ENCODE results near the gene NRIP1.

The NRIP1 gene

DNA sequence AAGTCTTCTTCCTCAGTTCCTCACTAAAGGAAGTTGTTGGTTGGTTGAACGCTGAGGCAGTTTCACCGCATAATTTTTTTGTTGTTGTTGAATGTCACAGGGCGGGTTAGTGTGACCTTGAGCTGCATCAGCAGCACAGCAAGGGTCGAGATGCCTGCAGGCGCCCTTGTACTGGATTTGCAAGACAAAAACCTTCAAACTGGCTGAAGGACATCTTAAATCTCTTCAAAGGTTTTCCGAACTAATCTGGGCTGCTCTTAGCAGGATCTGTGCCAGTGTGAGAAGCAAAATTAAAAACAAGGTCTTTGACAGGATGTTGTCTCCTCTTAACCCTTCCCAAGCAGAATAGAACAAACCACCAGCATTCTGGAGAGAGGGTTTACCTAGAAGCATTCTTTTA, 59.4 kb downstream of the NRIP1 start:
- no peak for DNase-seq

DNA sequence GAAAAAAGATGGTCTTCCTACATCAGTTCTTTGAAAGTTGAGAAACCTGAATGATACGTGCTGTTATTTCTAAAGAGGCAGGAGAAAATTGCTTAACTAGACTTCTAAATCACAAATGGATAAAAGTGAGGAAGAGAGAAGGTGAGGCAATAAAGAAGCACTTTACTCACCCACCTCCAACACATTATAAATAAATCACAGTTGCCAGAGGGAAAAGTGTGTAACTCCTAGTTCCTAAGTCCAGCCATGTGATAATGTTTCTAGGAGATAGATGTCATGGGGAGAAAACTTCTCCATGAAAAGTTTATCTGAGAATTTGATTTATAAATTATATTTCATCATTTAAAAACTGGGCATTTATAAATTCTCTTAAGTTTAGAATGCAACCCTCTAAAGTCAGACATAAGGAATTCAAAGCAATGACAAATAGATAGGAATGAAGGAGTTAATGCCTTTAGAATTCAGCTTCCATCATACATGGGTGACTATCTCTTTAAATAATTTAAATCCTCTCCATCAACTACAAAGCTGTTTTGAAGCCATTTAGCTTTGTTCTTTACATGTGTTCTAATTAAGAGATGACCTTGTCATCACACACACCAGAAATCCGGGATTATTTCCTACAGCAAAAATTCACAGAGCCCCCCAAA, 60.0 kb downstream of the NRIP1 start:
- no peak for DNase-seq

GRCh38 chr21:15003463-15004135, 61.2 kb downstream of the NRIP1 start:
- DNase-seq, result no peak

- peak; percentile 21 for DNase-seq
Observed at GRCh38 chr21:15001857-15002606, 62.8 kb downstream of the NRIP1 start.

DNA sequence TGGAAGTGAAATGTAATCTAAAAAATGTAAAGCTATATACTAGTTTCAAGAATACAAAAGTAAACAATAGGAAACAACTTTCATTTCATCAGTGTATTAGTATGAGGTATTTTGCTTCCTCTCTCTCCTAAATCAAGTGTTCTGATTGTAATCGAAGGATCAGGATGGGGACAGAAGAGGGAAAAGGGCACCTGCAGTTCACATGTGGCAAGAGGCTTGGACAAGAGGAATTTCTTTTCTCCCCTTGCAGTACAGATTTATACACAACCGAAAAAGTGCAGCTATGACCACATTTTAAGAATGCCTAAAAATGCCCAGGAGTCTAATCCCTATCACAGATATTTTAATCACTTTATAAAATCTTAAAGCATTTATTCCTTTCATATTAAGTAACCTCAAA, 63.7 kb downstream of the NRIP1 start:
- no peak for DNase-seq

- DNase-seq, result no peak
Observed at GRCh38 chr21:15000081-15000480, 64.7 kb downstream of the NRIP1 start.

DNA sequence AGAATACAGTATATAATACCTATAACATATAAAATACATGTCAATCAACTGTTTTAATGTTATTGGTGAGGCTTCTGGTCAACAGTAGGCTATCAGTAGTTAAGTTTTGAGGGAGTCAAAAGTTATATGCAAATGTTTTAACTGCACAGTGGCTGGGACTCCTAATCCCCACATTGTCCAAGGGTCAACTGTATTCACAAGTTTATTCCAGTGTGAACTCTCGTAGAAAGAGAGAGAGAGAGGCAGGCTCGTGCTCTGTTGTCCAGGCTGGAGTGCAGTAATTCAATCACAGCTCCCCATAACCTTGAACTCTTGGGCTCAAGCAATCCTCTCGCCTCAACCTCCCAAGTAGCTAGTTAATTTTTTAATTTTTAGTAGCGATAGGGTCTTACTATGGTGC, 66.0 kb downstream of the NRIP1 start:
- no peak for DNase-seq

DNA sequence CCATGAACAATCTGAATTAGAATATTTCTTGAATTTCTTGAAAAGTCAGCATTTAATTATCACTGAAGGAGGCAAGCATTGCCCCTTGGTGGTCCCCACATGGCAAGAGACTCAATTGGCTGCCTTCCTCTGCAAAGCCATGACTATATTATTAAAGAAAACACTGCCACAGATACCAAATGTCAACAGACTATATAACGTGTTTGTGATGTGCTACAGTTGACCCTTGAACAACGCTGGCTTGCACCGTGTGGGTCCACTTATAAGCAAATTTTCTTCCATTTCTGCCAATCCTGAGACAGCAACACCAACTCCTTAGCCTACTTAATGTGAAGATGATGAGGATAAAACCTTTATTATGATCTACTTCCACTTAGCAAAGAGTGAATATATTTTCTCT, 66.5 kb downstream of the NRIP1 start:
- no peak for DNase-seq

DNA sequence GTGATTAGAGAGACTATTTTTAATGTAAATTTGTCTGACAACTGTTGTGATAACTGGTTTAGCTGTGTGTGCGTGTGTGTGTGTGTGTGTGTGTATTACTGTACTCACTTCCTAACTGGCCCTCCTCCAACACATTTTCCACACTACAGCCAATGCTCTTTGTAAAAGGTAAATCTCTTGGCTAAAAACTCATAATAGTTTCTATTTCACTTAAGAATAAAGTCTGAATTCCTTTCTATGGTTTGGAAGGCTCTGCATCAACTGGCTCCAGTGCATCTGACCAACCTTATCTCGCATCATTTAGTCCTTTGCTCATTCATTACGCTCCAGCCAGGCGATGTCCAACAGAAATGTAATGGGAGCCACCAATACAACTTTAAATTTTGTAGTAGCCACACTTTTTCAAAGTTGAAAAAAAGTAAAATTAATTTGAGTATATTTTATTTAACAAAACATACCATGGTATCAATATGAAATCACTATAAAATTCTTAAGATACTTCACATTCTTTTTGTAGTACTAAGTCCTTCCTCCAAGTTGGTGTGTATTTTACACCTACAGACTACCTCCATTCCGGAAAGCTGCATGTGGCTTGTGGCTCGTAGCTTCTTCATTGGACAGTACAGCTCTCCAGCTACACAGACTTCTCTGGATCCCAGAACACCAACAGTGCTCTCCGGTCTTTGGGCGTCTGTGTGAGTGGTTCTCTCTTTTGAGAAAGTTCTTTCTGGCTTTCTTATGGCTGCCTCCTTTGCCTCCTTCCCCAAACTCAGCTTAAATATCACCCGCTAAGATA, 68.9 kb downstream of the NRIP1 start:
- no peak for DNase-seq

GRCh38 chr21:14995226-14995625, 69.6 kb downstream of the NRIP1 start:
- DNase-seq, result no peak

DNA sequence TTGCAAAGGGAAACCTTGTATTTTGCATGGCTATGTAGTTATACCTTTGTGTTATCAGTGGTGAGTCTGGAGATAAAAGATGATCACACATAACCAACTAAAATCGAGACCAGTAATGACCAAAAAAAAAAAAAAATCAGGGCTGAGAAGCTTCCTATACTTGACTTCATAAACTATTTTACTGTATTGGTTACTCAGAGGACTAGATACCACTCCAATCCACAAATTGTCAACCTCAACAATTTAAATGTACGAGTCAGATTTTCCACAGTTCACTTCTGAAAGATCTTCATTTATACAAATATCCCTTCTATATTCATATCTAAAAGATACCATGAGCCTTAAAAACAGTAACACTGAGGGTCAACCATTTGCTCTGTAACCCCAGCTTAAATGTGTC, 71.7 kb downstream of the NRIP1 start:
- no peak for DNase-seq

DNA sequence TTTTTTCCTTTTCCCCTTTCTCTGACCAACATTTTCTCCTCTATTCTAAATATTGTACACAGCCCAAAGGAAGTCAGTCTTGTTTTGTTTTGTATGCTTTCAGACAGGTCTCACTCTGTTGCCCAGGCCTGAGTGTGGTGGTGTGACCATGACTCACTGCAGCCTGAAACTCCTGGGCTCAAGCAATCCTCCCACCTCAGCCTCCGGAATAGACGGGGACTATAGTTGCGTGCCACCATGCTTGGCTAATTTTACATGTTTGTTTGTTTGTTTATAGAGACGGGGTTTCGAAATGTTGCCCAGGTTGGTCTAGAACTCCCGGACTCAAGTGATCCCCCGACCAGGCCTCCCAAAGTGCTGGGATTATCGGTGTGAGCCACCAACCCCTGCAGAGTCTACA, 72.8 kb downstream of the NRIP1 start:
- no peak for DNase-seq

DNA sequence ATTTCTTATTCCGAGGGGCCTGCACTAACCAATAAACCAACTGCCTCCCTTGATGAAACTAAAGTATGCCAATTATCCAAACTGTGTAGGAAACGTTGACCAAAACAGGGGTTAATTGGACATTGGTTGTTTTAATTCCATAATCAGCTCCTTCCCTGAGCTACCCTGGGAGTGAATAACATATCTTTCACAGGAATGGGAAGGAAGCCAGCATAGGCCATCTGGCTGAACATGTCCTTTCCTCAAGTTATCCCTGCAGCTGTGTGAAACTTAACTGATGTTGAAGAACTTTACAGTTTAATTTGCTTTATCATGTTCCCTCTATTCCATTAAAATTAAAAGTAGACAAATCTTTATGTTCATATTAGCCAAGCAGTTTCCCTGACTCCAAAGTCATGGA, 75.4 kb downstream of the NRIP1 start:
- DNase-seq, result no peak

DNA sequence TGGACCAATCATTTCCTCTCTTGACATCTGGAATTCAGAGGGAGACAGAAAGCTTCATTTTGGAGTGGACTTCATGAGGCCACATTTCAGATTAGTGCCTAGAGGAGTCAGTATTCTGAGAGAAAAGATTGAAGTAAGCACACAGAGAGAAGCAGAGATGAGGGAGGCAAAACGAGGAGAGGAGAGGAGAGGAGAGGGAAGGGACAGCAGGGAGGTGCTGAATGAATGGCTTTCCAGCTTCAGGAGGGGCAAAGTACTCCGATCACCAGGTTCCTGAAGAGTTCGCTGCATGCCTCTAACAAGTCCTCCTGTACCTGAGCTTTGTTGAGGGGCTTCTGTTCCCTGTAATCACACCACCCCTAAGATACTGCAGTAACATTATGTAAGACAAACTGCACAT, 76.0 kb downstream of the NRIP1 start:
- DNase-seq, result no peak

- DNase-seq, result no peak
Observed at GRCh38 chr21:14987370-14988170, 77.2 kb downstream of the NRIP1 start.

DNA sequence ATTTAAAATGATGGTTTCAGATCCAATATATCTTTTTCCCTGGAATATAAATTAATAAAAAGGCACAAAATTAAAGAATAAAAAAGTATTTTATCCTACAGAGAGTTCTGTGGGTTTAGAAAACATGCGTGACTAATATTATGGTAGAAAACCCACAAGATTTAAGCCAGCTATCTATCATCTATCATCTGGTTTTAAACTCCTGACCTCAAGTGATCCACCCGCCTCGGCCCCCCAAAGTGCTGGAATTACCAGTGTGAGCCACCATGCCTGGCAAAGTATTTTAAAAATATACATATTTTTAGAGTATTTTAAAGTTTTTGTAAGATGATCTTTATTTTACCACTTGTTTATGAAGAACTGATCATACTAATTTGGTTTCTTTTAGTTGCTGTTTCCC, 79.5 kb downstream of the NRIP1 start:
- no peak for DNase-seq

- DNase-seq, result no peak
Observed at GRCh38 chr21:14982336-14982735, 82.5 kb downstream of the NRIP1 start.

- DNase-seq, result no peak
Observed at GRCh38 chr21:14981246-14981645, 83.6 kb downstream of the NRIP1 start.

DNA sequence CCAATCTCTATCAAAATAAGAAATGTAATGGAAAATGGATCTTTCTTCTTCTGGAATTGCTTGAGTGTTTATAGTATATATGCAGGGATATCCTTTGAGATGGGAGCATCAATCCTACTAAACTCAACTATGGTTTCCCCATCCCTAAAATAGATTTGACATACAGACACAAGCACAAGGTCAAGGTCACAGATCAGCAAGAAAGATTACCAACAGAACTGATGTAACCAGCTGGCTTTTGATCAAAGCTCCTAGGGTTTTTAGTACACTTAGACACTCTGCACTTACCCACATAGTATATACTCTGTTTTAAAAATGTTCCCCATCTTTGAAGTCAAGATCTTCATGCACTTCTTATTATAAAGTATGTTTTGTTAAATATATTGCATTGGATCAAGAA, 85.5 kb downstream of the NRIP1 start:
- no peak for DNase-seq

GRCh38 chr21:14977814-14978213, 87.0 kb downstream of the NRIP1 start:
- no peak for DNase-seq

GRCh38 chr21:14975136-14975919, 89.5 kb downstream of the NRIP1 start:
- DNase-seq, result no peak

GRCh38 chr21:14972678-14973077, 92.1 kb downstream of the NRIP1 start:
- no peak for DNase-seq
